Ishikawa (cell line): ENCODE measurements around the gene UBAC2.

ENCODE experiments used
- CEBPB ChIP-seq: IDR thresholded peaks from 2 replicates; pipeline ENCODE4 v1.6.1; 2012
- CREB1 ChIP-seq: IDR thresholded peaks from 2 replicates; pipeline ENCODE4 v1.6.1; 2012; ENCODE audit warnings: low read depth
- EP300 ChIP-seq: IDR thresholded peaks from 2 replicates; pipeline ENCODE4 v1.6.1; 2012; ENCODE audit warnings: borderline replicate concordance
- YY1 ChIP-seq: IDR thresholded peaks from 2 replicates; pipeline ENCODE4 v1.6.1; 2012; ENCODE audit warnings: low read depth
- TF ChIP-seq, protein P1 (sequence below): IDR thresholded peaks from 2 replicates; pipeline ENCODE4 v1.6.1; 2012; ENCODE audit warnings: low read depth, mild to moderate bottlenecking

DNA sequence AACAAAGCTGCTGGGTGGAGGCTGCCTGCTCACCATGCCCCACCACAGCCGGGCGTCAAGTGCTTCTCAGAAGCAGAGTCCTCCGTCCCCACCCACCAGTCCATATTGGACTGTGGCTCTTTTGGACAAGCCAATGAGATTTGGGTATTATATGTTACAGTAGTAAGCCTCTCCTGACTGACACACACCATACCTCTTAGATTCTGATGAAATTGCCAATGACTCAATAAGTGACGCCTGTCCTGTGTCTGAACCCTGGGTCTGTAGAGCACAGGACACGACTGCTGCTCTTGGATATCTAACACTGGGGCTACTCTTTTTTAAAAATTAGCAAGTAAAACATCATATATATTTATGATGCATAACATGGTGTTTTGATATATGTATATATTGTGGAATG, 44.8 kb upstream of the UBAC2 start:
- TF ChIP-seq YY1: no peak
- no peak for TF ChIP-seq CREB1
- TF ChIP-seq EP300: no peak
- TF ChIP-seq, protein P1, sequence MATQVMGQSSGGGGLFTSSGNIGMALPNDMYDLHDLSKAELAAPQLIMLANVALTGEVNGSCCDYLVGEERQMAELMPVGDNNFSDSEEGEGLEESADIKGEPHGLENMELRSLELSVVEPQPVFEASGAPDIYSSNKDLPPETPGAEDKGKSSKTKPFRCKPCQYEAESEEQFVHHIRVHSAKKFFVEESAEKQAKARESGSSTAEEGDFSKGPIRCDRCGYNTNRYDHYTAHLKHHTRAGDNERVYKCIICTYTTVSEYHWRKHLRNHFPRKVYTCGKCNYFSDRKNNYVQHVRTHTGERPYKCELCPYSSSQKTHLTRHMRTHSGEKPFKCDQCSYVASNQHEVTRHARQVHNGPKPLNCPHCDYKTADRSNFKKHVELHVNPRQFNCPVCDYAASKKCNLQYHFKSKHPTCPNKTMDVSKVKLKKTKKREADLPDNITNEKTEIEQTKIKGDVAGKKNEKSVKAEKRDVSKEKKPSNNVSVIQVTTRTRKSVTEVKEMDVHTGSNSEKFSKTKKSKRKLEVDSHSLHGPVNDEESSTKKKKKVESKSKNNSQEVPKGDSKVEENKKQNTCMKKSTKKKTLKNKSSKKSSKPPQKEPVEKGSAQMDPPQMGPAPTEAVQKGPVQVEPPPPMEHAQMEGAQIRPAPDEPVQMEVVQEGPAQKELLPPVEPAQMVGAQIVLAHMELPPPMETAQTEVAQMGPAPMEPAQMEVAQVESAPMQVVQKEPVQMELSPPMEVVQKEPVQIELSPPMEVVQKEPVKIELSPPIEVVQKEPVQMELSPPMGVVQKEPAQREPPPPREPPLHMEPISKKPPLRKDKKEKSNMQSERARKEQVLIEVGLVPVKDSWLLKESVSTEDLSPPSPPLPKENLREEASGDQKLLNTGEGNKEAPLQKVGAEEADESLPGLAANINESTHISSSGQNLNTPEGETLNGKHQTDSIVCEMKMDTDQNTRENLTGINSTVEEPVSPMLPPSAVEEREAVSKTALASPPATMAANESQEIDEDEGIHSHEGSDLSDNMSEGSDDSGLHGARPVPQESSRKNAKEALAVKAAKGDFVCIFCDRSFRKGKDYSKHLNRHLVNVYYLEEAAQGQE: no peak
- TF ChIP-seq CEBPB: no peak
